GM21576 (cell line): Measurements from ENCODE around the gene ATP2A3.

Experiments used
- ATAC-seq: cut with Tn5 transposase; IDR thresholded peaks from one replicate; pipeline ENCODE4 v1.9.1; 2021; ENCODE audit warnings: mild to moderate bottlenecking, moderate library complexity; ENCODE audit not compliant: unreplicated experiment

The ATP2A3 gene

GRCh38 chr17:3875317-3875716 lies 88.9 kb downstream of the ATP2A3 start:
- ATAC-seq, result no peak
